ENCODE data around the gene SOAT1. TPM values are rescaled to one million over a fixed set of nuclear protein-coding genes. Genes with fewer than 3 reads are reported as not detected.

The SOAT1 gene
- total and polyA plus RNA-seq, 10 donors, result 5.5 to 47.6 (median 29.5) TPM

DNA sequence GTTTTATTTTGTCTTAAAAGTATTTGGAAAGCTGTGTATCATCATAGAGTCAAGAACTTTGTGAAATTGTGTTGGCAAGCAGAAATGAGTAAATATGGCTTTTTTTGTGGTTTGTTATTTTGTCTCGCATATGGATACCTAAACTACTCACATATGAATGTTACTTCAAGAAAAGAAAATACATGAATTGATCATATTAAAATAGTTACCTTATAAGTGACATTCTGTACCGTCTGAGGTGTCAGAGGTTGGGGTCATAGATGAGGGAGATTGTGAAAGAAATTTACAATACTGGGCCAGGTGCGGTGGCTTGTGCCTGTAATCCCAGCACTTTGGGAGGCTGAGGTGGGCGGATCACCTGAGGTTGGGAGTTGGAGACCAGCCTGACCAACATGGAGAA lies 40.8 kb downstream of the SOAT1 start:
- 89 to 96% (median 95%) methylated on average over 4 of the region's 4 CpGs for WGBS, 5 donors
- intact Hi-C loops (cut with DNase I; ENCODE audit: low total_unique reads), result no loop called here
- Histone ChIP-seq H3K4me3 (no peak overlapping the region), H3K27ac (no peak overlapping the region), H3K4me1 (no peaks in the 10 kb centered on the region), H3K9me3 (no peaks in the 10 kb centered on the region), H3K27me3 (replicated peaks in 1 of 7) (no peaks in the 10 kb centered on the region), H3K36me3 (peaks cover 0 to 65% (median 16%) of the 10 kb centered on the region in 6 donors)
- TF ChIP-seq, protein P1, sequence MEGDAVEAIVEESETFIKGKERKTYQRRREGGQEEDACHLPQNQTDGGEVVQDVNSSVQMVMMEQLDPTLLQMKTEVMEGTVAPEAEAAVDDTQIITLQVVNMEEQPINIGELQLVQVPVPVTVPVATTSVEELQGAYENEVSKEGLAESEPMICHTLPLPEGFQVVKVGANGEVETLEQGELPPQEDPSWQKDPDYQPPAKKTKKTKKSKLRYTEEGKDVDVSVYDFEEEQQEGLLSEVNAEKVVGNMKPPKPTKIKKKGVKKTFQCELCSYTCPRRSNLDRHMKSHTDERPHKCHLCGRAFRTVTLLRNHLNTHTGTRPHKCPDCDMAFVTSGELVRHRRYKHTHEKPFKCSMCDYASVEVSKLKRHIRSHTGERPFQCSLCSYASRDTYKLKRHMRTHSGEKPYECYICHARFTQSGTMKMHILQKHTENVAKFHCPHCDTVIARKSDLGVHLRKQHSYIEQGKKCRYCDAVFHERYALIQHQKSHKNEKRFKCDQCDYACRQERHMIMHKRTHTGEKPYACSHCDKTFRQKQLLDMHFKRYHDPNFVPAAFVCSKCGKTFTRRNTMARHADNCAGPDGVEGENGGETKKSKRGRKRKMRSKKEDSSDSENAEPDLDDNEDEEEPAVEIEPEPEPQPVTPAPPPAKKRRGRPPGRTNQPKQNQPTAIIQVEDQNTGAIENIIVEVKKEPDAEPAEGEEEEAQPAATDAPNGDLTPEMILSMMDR (IDR thresholded peaks at IDR 0.05 in 8 of 11, conservative IDR thresholded peaks at IDR 0.05 in 3 of 11), result no peak
- TF ChIP-seq POLR2A (IDR thresholded peaks at IDR 0.05) (no peak), POLR2AphosphoS5 (IDR thresholded peaks at IDR 0.05) (no peak)
- no peak for DNase-seq

DNA sequence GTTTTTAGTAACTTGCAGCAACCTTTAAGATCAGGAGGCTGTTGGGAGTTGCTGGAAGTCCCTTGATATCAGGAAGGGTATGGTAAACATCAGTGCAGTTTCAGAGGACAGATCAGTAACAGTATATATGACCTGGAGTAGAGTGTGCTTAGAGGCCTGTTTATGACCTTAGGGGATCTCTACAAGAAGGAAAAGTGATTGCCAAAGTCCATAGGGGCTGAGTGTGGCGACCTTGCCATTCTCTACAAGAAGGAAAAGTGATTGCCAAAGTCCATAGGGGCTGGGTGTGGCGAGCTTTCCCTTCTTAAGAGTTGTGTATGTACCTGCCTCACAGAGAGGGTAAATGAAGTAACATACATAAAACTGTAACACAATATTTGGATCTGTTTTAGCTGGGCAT lies 43.7 kb downstream of the SOAT1 start:
- no peak overlapping the region for H3K27ac ChIP-seq
- WGBS, 5 donors, result 74 to 90% (median 87%) methylated on average over 2 of the region's 2 CpGs
- peaks cover 0 to 83% (median 34%) of the 10 kb centered on the region in 6 donors for H3K36me3 ChIP-seq

GRCh38 chr1:179337942-179338560 lies 44.5 kb downstream of the SOAT1 start:
- WGBS, 5 donors, result 94 to 96% (median 95%) methylated on average over 5 of the region's 5 CpGs
- Histone ChIP-seq H3K9me3 (no peaks in the 10 kb centered on the region), H3K27me3 (replicated peaks in 1 of 7) (no peaks in the 10 kb centered on the region), H3K4me3 (no peak overlapping the region), H3K27ac (no peak overlapping the region), H3K36me3 (peaks cover 0 to 84% (median 41%) of the 10 kb centered on the region in 6 donors), H3K4me1 (peaks cover 0 to 7% (median 0%) of the 10 kb centered on the region in 6 donors)
- DNase-seq, result no peak
- TF ChIP-seq, protein P1 (IDR thresholded peaks at IDR 0.05 in 8 of 11, conservative IDR thresholded peaks at IDR 0.05 in 3 of 11), result no peak
- TF ChIP-seq POLR2AphosphoS5 (IDR thresholded peaks at IDR 0.05) (no peak), POLR2A (IDR thresholded peaks at IDR 0.05) (no peak)
- intact Hi-C loops (cut with DNase I; ENCODE audit: low total_unique reads), result no loop called here

More for the DNA sequence above, 43.7 kb downstream of the SOAT1 start:
- Histone ChIP-seq H3K4me3 (no peak overlapping the region), H3K4me1 (peaks cover 0 to 7% (median 0%) of the 10 kb centered on the region in 6 donors), H3K9me3 (no peaks in the 10 kb centered on the region), H3K27me3 (replicated peaks in 1 of 7) (no peaks in the 10 kb centered on the region)
- intact Hi-C loops (cut with DNase I; ENCODE audit: low total_unique reads), result no loop called here
- no peak for TF ChIP-seq POLR2AphosphoS5 (IDR thresholded peaks at IDR 0.05)
- no peak for DNase-seq

DNA sequence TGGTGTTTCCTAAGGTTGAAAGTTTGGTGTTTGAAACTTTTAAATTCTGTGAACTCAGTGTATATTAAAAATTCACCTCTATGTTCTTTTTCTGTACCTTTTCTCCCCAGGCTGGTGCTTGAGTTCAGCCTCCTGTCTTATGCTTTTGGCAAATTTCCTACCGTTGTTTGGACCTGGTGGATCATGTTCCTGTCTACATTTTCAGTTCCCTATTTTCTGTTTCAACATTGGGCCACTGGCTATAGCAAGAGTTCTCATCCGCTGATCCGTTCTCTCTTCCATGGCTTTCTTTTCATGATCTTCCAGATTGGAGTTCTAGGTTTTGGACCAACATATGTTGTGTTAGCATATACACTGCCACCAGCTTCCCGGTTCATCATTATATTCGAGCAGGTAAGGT lies 47.3 kb downstream of the SOAT1 start:
- WGBS, 5 donors, result 68 to 89% (median 73%) methylated on average over 5 of the region's 5 CpGs
- TF ChIP-seq POLR2A (IDR thresholded peaks at IDR 0.05) (no peak), POLR2AphosphoS5 (IDR thresholded peaks at IDR 0.05) (no peak)
- TF ChIP-seq, protein P1 (IDR thresholded peaks at IDR 0.05 in 8 of 11, conservative IDR thresholded peaks at IDR 0.05 in 3 of 11), result no peak
- intact Hi-C loops (cut with DNase I; ENCODE audit: low total_unique reads), result loop anchor here (10.0 kb wide), 1 partner anchor 46 kb away; the partner anchor contains the start of gene SOAT1
- Histone ChIP-seq H3K4me3 (no peak overlapping the region), H3K27me3 (replicated peaks in 1 of 7) (no peaks in the 10 kb centered on the region), H3K27ac (no peak overlapping the region), H3K4me1 (peaks cover 0 to 7% (median 0%) of the 10 kb centered on the region in 6 donors), H3K9me3 (no peaks in the 10 kb centered on the region), H3K36me3 (peaks cover 2 to 98% (median 60%) of the 10 kb centered on the region in 6 donors)
- no peak for DNase-seq
